Chondrocyte (in vitro differentiated cells): Measurements from ENCODE around the gene SKOR1. TPM values are rescaled to one million over a fixed set of nuclear protein-coding genes. Genes with fewer than 3 reads are reported as not detected.

ENCODE experiments used
- DNase-seq: peaks from one replicate; pipeline ENCODE4 v3.0.0; 2021; ENCODE audit warnings: mixed read lengths, low spot score
- H3K27ac Mint-ChIP-seq: one replicate; pipeline ENCODE4 v1.8.0; 2021; ENCODE audit warnings: mild to moderate bottlenecking, moderate library complexity, mixed read lengths; ENCODE audit not compliant: unreplicated experiment
- H3K27me3 Mint-ChIP-seq: 2 replicates; pipeline ENCODE4 v1.8.0; 2021; ENCODE audit warnings: low read depth, mixed read lengths
- H3K36me3 Mint-ChIP-seq: 2 replicates; pipeline ENCODE4 v1.8.0; 2021; ENCODE audit warnings: low read depth, mixed read lengths
- H3K4me1 Mint-ChIP-seq: 2 replicates; pipeline ENCODE4 v1.8.0; 2021; ENCODE audit warnings: low read depth, mild to moderate bottlenecking, mixed read lengths
- H3K4me3 Mint-ChIP-seq: one replicate; pipeline ENCODE4 v1.8.0; 2021; ENCODE audit warnings: mild to moderate bottlenecking, moderate library complexity, mixed read lengths; ENCODE audit not compliant: unreplicated experiment
- H3K9me3 Mint-ChIP-seq: 2 replicates; pipeline ENCODE4 v1.8.0; 2021; ENCODE audit warnings: low read depth, mixed read lengths
- CTCF ChIP-seq: fragments of 200-600 bp; sonication (generic); IDR thresholded peaks from 2 replicates; pipeline ENCODE4 v1.5.0; 2021; ENCODE audit warnings: antibody characterized with exemption, mild to moderate bottlenecking, moderate library complexity
- total RNA-seq: library from RNA; stranded (reverse); gene quantifications from 3 replicates; pipeline ENCODE4 v1.2.1, GENCODE V29; 2021

The SKOR1 gene
- total RNA-seq, 1 donor from 2014 or later = 0.22 TPM

GRCh38 chr15:67835297-67836133 lies 10.2 kb downstream of the SKOR1 start:
- H3K36me3 Mint-ChIP-seq = no peaks in the 10 kb centered on the region
- H3K9me3 Mint-ChIP-seq = no peaks in the 10 kb centered on the region
- H3K27me3 Mint-ChIP-seq = peaks cover 40% of the 10 kb centered on the region
- H3K4me1 Mint-ChIP-seq = peaks cover 40% of the 10 kb centered on the region
- TF ChIP-seq CTCF = no peak
- no peak overlapping the region for H3K27ac Mint-ChIP-seq
- DNase-seq = no peak
- peak overlapping the region; percentile 49 for H3K4me3 Mint-ChIP-seq

GRCh38 chr15:67836134-67836455 lies 10.8 kb downstream of the SKOR1 start:
- Mint-ChIP-seq H3K27me3 (peaks cover 34% of the 10 kb centered on the region), H3K36me3 (no peaks in the 10 kb centered on the region), H3K9me3 (no peaks in the 10 kb centered on the region), H3K4me1 (peaks cover 45% of the 10 kb centered on the region), H3K27ac (no peak overlapping the region), H3K4me3 (peak overlapping the region; percentile 49)
- DNase-seq = no peak
- TF ChIP-seq CTCF = no peak

- no peak for DNase-seq
- Mint-ChIP-seq H3K27me3 (peaks cover 30% of the 10 kb centered on the region), H3K9me3 (no peaks in the 10 kb centered on the region), H3K36me3 (no peaks in the 10 kb centered on the region), H3K4me3 (peak overlapping the region; percentile 49), H3K27ac (no peak overlapping the region), H3K4me1 (peaks cover 49% of the 10 kb centered on the region)
- TF ChIP-seq CTCF = peak; percentile 96
Measured at GRCh38 chr15:67836477-67836876, 11.2 kb downstream of the SKOR1 start.

GRCh38 chr15:67836955-67837354 lies 11.6 kb downstream of the SKOR1 start:
- TF ChIP-seq CTCF = no peak
- Mint-ChIP-seq H3K27ac (no peak overlapping the region), H3K27me3 (peaks cover 29% of the 10 kb centered on the region), H3K4me3 (no peak overlapping the region), H3K36me3 (no peaks in the 10 kb centered on the region), H3K4me1 (peaks cover 50% of the 10 kb centered on the region), H3K9me3 (no peaks in the 10 kb centered on the region)
- no peak for DNase-seq

- H3K27ac Mint-ChIP-seq = no peak overlapping the region
Measured at GRCh38 chr15:67838789-67839332, 13.6 kb downstream of the SKOR1 start.

More at GRCh38 chr15:67838789-67839332, 13.6 kb downstream of the SKOR1 start:
- Mint-ChIP-seq H3K9me3 (no peaks in the 10 kb centered on the region), H3K4me3 (peak overlapping the region; percentile 52), H3K27me3 (peaks cover 13% of the 10 kb centered on the region), H3K36me3 (no peaks in the 10 kb centered on the region), H3K4me1 (peaks cover 49% of the 10 kb centered on the region)
- TF ChIP-seq CTCF = no peak
- no peak for DNase-seq
